Right atrium auricular region (tissue), 2 donors: ENCODE measurements around the gene ARSJ. TPM values are rescaled to one million over a fixed set of nuclear protein-coding genes. Genes with fewer than 3 reads are reported as not detected.

ENCODE experiments used
- DNase-seq: peaks from one replicate; pipeline ENCODE4 v3.0.0-alpha.2; 2019; ENCODE audit warnings: low spot score
- H3K27ac ChIP-seq, 2 donors: fragments of 200-600 bp; sonication (generic); 1 replicate in 1 of 2; 2 replicates in 1 of 2; pipeline ENCODE4 v1.5.1; 2016 to 2019
- H3K27me3 ChIP-seq, 2 donors: fragments of 200-600 bp; sonication (generic); one replicate each; pipeline versions ENCODE4 v1.5.1 to v1.6.0; 2017 to 2019
- H3K36me3 ChIP-seq: fragments of 200-600 bp; sonication (generic); one replicate; pipeline ENCODE4 v1.5.1; 2016
- H3K4me1 ChIP-seq, 2 donors: fragments of 200-600 bp; sonication (generic); one replicate each; pipeline versions ENCODE4 v1.5.1 to v1.6.0; 2017 to 2019
- H3K4me3 ChIP-seq, 2 donors: fragments of 200-600 bp; sonication (generic); 1 replicate in 1 of 2; 2 replicates in 1 of 2; pipeline ENCODE4 v1.5.1; 2017 to 2019; ENCODE audit warnings: mild to moderate bottlenecking in 1 of 2, moderate library complexity in 1 of 2
- H3K9me3 ChIP-seq, 2 donors: fragments of 200-600 bp; sonication (generic); one replicate each; pipeline ENCODE4 v1.5.1; 2019
- CTCF ChIP-seq, 2 donors: fragments of 200-600 bp; sonication (generic); IDR thresholded peaks; one replicate each; pipeline ENCODE4 v1.5.1; 2019; ENCODE audit warnings: antibody characterized with exemption in 2 of 2
- total RNA-seq, 2 donors: library from RNA; depleted of rRNA; stranded (reverse); fragments of >200 nt; gene quantifications; one replicate each; pipeline ENCODE4 v1.1.0, GENCODE V29; 2016

ARSJ gene
- total RNA-seq, 2 donors from 2014 or later, result 3.8 to 5.6 TPM

- TF ChIP-seq CTCF (IDR thresholded peaks at IDR 0.05), result no peak
These were observed 99.0 kb downstream of the ARSJ start for GRCh38 chr4:113880240-113881028.

GRCh38 chr4:113878668-113879067 lies 100.8 kb downstream of the ARSJ start:
- Histone ChIP-seq H3K27me3 (no peaks in the 10 kb centered on the region), H3K9me3 (no peaks in the 10 kb centered on the region), H3K27ac (no peak overlapping the region), H3K36me3 (no peaks in the 10 kb centered on the region), H3K4me1 (peaks cover 0 to 10% of the 10 kb centered on the region in 2 donors), H3K4me3 (no peak overlapping the region)
- TF ChIP-seq CTCF (IDR thresholded peaks at IDR 0.05), result no peak
- no peak for DNase-seq

More at GRCh38 chr4:113880240-113881028, 99.0 kb downstream of the ARSJ start:
- Histone ChIP-seq H3K4me3 (no peak overlapping the region), H3K9me3 (no peaks in the 10 kb centered on the region), H3K27ac (no peak overlapping the region), H3K4me1 (peaks cover 0 to 10% of the 10 kb centered on the region in 2 donors), H3K36me3 (no peaks in the 10 kb centered on the region), H3K27me3 (no peaks in the 10 kb centered on the region)
- no peak for DNase-seq

GRCh38 chr4:113874480-113874879 lies 105.0 kb downstream of the ARSJ start:
- no peak for TF ChIP-seq CTCF (IDR thresholded peaks at IDR 0.05)
- no peak overlapping the region for H3K4me3 ChIP-seq
- H3K27me3 ChIP-seq, result no peaks in the 10 kb centered on the region
- H3K27ac ChIP-seq, result no peak overlapping the region
- DNase-seq, result no peak
- no peaks in the 10 kb centered on the region for H3K4me1 ChIP-seq
- H3K9me3 ChIP-seq, result no peaks in the 10 kb centered on the region
- H3K36me3 ChIP-seq, result no peaks in the 10 kb centered on the region

GRCh38 chr4:113873508-113873907 lies 105.9 kb downstream of the ARSJ start:
- H3K27ac ChIP-seq, result no peak overlapping the region
- H3K4me1 ChIP-seq, result no peaks in the 10 kb centered on the region
- H3K27me3 ChIP-seq, result no peaks in the 10 kb centered on the region
- TF ChIP-seq CTCF (IDR thresholded peaks at IDR 0.05), result no peak
- H3K4me3 ChIP-seq, result no peak overlapping the region
- no peak for DNase-seq
- no peaks in the 10 kb centered on the region for H3K9me3 ChIP-seq
- H3K36me3 ChIP-seq, result no peaks in the 10 kb centered on the region

- Histone ChIP-seq H3K4me3 (no peak overlapping the region), H3K36me3 (no peaks in the 10 kb centered on the region), H3K27ac (no peak overlapping the region), H3K9me3 (no peaks in the 10 kb centered on the region), H3K4me1 (no peaks in the 10 kb centered on the region), H3K27me3 (no peaks in the 10 kb centered on the region)
- no peak for DNase-seq
- TF ChIP-seq CTCF (IDR thresholded peaks at IDR 0.05), result no peak
These were observed 106.8 kb downstream of the ARSJ start for GRCh38 chr4:113872426-113873260.
